H9 (cell line): ENCODE measurements around the gene FADS3. TPM values are rescaled to one million over a fixed set of nuclear protein-coding genes. Genes with fewer than 3 reads are reported as not detected.

ENCODE experiments used
- DNase-seq: peaks from one replicate; pipeline ENCODE4 v3.0.0-alpha.2; 2017
- H2AFZ ChIP-seq: one replicate; pipeline ENCODE4 v1.6.1; 2013; ENCODE audit warnings: mild to moderate bottlenecking, low read length, control low read depth, moderate library complexity
- H2AK5ac ChIP-seq: 2 replicates; pipeline ENCODE4 v1.6.1; 2013; ENCODE audit warnings: low read length, control low read depth, mixed read lengths; ENCODE audit not compliant: insufficient read length
- H2BK120ac ChIP-seq: one replicate; pipeline ENCODE4 v1.6.1; 2013; ENCODE audit warnings: low read depth, mild to moderate bottlenecking, low read length, control low read depth, inconsistent platforms; ENCODE audit not compliant: poor library complexity, severe bottlenecking
- H2BK12ac ChIP-seq: 2 replicates; pipeline ENCODE4 v1.6.1; 2013; ENCODE audit warnings: low read length, control low read depth, mixed read lengths, low read depth; ENCODE audit not compliant: insufficient read length
- H2BK15ac ChIP-seq: 2 replicates; pipeline ENCODE4 v1.6.1; 2013; ENCODE audit warnings: low read depth, low read length, control low read depth
- H2BK20ac ChIP-seq: one replicate; pipeline ENCODE4 v1.6.1; 2013; ENCODE audit warnings: low read depth, mild to moderate bottlenecking, low read length, control low read depth, inconsistent platforms; ENCODE audit not compliant: poor library complexity, severe bottlenecking
- H2BK5ac ChIP-seq: 2 replicates; pipeline ENCODE4 v1.6.1; 2013; ENCODE audit warnings: low read length, control low read depth, mixed read lengths; ENCODE audit not compliant: insufficient read length
- H3K14ac ChIP-seq: 2 replicates; pipeline ENCODE4 v1.6.1; 2013; ENCODE audit warnings: low read length, control low read depth; ENCODE audit not compliant: insufficient read depth
- H3K18ac ChIP-seq: 2 replicates; pipeline ENCODE4 v1.6.1; 2013; ENCODE audit warnings: low read depth, mild to moderate bottlenecking, mixed read lengths, low read length, control low read depth; ENCODE audit not compliant: insufficient read length
- H3K23ac ChIP-seq: 2 replicates; pipeline ENCODE4 v1.6.1; 2013; ENCODE audit warnings: low read length, control low read depth, mixed read lengths, low read depth; ENCODE audit not compliant: insufficient read length
- H3K23me2 ChIP-seq: 2 replicates; pipeline ENCODE4 v1.6.1; 2013; ENCODE audit warnings: low read depth, mild to moderate bottlenecking, mixed read lengths, low read length, control low read depth; ENCODE audit not compliant: insufficient read length, poor library complexity, severe bottlenecking
- H3K27ac ChIP-seq: 2 replicates; pipeline ENCODE4 v1.5.1; 2013; ENCODE audit warnings: low read length, control low read depth, mixed read lengths, low read depth; ENCODE audit not compliant: insufficient read length
- H3K27me3 ChIP-seq: 2 replicates; pipeline ENCODE4 v1.6.1; 2013; ENCODE audit warnings: low read length, control low read depth, inconsistent platforms; ENCODE audit not compliant: insufficient read depth
- H3K4ac ChIP-seq: 2 replicates; pipeline ENCODE4 v1.6.1; 2013; ENCODE audit warnings: low read depth, mild to moderate bottlenecking, control low read depth, inconsistent platforms, low read length, moderate library complexity
- H3K4me1 ChIP-seq: 2 replicates; pipeline ENCODE4 v1.6.1; 2013; ENCODE audit warnings: low read length, control low read depth, inconsistent platforms; ENCODE audit not compliant: insufficient read depth
- H3K4me2 ChIP-seq: 2 replicates; pipeline ENCODE4 v1.6.1; 2013; ENCODE audit warnings: low read length, control low read depth, mixed read lengths; ENCODE audit not compliant: insufficient read length, insufficient read depth
- H3K56ac ChIP-seq: 2 replicates; pipeline ENCODE4 v1.6.1; 2013; ENCODE audit warnings: low read depth, mild to moderate bottlenecking, mixed read lengths, low read length, control low read depth; ENCODE audit not compliant: insufficient read length
- H3K79me1 ChIP-seq: 2 replicates; pipeline ENCODE4 v1.6.1; 2013; ENCODE audit warnings: low read depth, mild to moderate bottlenecking, moderate library complexity, low read length, control low read depth, inconsistent platforms; ENCODE audit not compliant: insufficient read depth, poor library complexity, severe bottlenecking
- H3K79me2 ChIP-seq: 2 replicates; pipeline ENCODE4 v1.6.1; 2013; ENCODE audit warnings: low read length, control low read depth, inconsistent platforms; ENCODE audit not compliant: insufficient read depth
- H3K9ac ChIP-seq: 2 replicates; pipeline ENCODE4 v1.6.1; 2013; ENCODE audit warnings: low read length, control low read depth, mixed read lengths; ENCODE audit not compliant: insufficient read length; ENCODE audit errors: extremely low read depth
- H3K9me3 ChIP-seq: one replicate; pipeline ENCODE4 v1.6.1; 2013; ENCODE audit warnings: low read depth, low read length, inconsistent platforms; ENCODE audit not compliant: control insufficient read depth
- H3T11ph ChIP-seq: one replicate; pipeline ENCODE4 v1.6.1; 2013; ENCODE audit warnings: mild to moderate bottlenecking, low read length, control low read depth, inconsistent platforms
- H4K20me1 ChIP-seq: one replicate; pipeline ENCODE4 v1.6.1; 2013; ENCODE audit not compliant: control insufficient read depth, insufficient read length, insufficient read depth
- H4K5ac ChIP-seq: 2 replicates; pipeline ENCODE4 v1.6.1; 2013; ENCODE audit warnings: low read depth, mild to moderate bottlenecking, mixed read lengths, low read length, control low read depth; ENCODE audit not compliant: insufficient read length
- H4K8ac ChIP-seq: replicated peaks from 2 replicates; pipeline ENCODE4 v1.6.1; 2013; ENCODE audit warnings: low read length, control low read depth, mixed read lengths, low read depth; ENCODE audit not compliant: insufficient read length
- H4K91ac ChIP-seq: 2 replicates; pipeline ENCODE4 v1.6.1; 2013; ENCODE audit warnings: low read depth, mild to moderate bottlenecking, moderate library complexity, mixed read lengths, low read length, control low read depth; ENCODE audit not compliant: insufficient read length
- H3K27ac Mint-ChIP-seq, 3 experiments: 2 replicates in 2 of 3; 3 replicates in 1 of 3; pipeline ENCODE4 v1.8.0; 2020 to 2021; ENCODE audit warnings: mixed read lengths in 3 of 3, mild to moderate bottlenecking in 1 of 3, moderate library complexity in 1 of 3
- H3K27me3 Mint-ChIP-seq: 2 replicates; pipeline ENCODE4 v1.8.0; 2021; ENCODE audit warnings: low read depth, mild to moderate bottlenecking, moderate library complexity, mixed read lengths
- H3K36me3 Mint-ChIP-seq, 3 experiments: 2 replicates in 2 of 3; 3 replicates in 1 of 3; pipeline ENCODE4 v1.8.0; 2020 to 2021; ENCODE audit warnings: low read depth in 3 of 3, mixed read lengths in 3 of 3; ENCODE audit not compliant: insufficient read depth in 1 of 3
- H3K4me1 Mint-ChIP-seq, 2 experiments: 2 replicates each; pipeline ENCODE4 v1.8.0; 2020; ENCODE audit warnings: mixed read lengths in 2 of 2
- H3K4me3 Mint-ChIP-seq, 2 experiments: 2 replicates in 1 of 2; 3 replicates in 1 of 2; pipeline ENCODE4 v1.8.0; 2020 to 2021; ENCODE audit warnings: mild to moderate bottlenecking in 2 of 2, mixed read lengths in 2 of 2, moderate library complexity in 1 of 2
- H3K9me3 Mint-ChIP-seq, 2 experiments: 2 replicates in 1 of 2; 3 replicates in 1 of 2; pipeline ENCODE4 v1.8.0; 2020; ENCODE audit warnings: mild to moderate bottlenecking in 2 of 2, mixed read lengths in 2 of 2, moderate library complexity in 1 of 2
- CTCF ChIP-seq: fragments of 200-600 bp; sonication (generic); conservative IDR thresholded peaks from 3 replicates; pipeline ENCODE4 v1.8.0; 2021; ENCODE audit warnings: antibody characterized with exemption, mild to moderate bottlenecking
- WGBS: extraction: QIAGEN DNeasy Blood & Tissue Kit; methylation state at CpG from one replicate; pipeline ENCODE4 v1.1.7; 2013; ENCODE audit warnings: missing lambda C conversion rate, low lambda C conversion rate, mixed read lengths; ENCODE audit not compliant: insufficient read length; ENCODE audit errors: extremely low coverage; 5-methylcytosine and 5-hydroxymethylcytosine counted together
- total RNA-seq: library from RNA; stranded (reverse); gene quantifications from 2 replicates; pipeline ENCODE4 v1.2.1, GENCODE V29; 2021

Gene FADS3
- total RNA-seq, 1 experiment from 2014 or later = 34.9 TPM

- Histone ChIP-seq H3K27ac (no peak overlapping the region), H4K91ac (no peak overlapping the region), H3K4me2 (peak overlapping the region; percentile 96), H2BK120ac (no peak overlapping the region), H3K14ac (no peak overlapping the region), H2BK5ac (no peak overlapping the region), H3K79me1 (peaks cover 2% of the 10 kb centered on the region), H2BK20ac (no peak overlapping the region), H3K27me3 (no peaks in the 10 kb centered on the region), H2AFZ (no peak overlapping the region), H3K9ac (peak overlapping the region; percentile 54), H3K23me2 (peaks cover 16% of the 10 kb centered on the region), H2BK12ac (no peak overlapping the region), H2BK15ac (no peak overlapping the region), H4K20me1 (no peaks in the 10 kb centered on the region), H3K18ac (no peak overlapping the region), H3T11ph (no peak overlapping the region), H3K79me2 (peaks cover 38% of the 10 kb centered on the region; the same call in 1 of the 2 replicates), H3K23ac (no peak overlapping the region), H4K5ac (no peak overlapping the region), H4K8ac (no peak overlapping the region), H2AK5ac (no peak overlapping the region), H3K56ac (no peak overlapping the region), H3K9me3 (no peaks in the 10 kb centered on the region), H3K4ac (no peak overlapping the region), H3K4me1 (peaks cover 11% of the 10 kb centered on the region; the same call in 1 of the 2 replicates)
- no peak for DNase-seq
- H3K36me3 Mint-ChIP-seq = peaks cover 19 to 33% (median 27%) of the 10 kb centered on the region in 3 experiments; a peak in 6 of 7 replicates
- H3K4me1 Mint-ChIP-seq = peaks cover 67 to 68% of the 10 kb centered on the region in 2 experiments
- H3K27ac Mint-ChIP-seq = peak overlapping the region; percentile 26 to 80 (median 59); a peak in 4 of 7 replicates
- peak overlapping the region; percentile 91 to 93 for H3K4me3 Mint-ChIP-seq
- H3K27me3 Mint-ChIP-seq = no peaks in the 10 kb centered on the region
- no peaks in the 10 kb centered on the region for H3K9me3 Mint-ChIP-seq
- no peak for TF ChIP-seq CTCF
- WGBS = no CpG with 5 or more reads among the region's 8 CpGs
These were observed 60.9 kb downstream of the FADS3 start for GRCh38 chr11:61830237-61831105.
